GM23248 (cell line): ENCODE data around the gene HDAC9. TPM values are rescaled to one million over a fixed set of nuclear protein-coding genes. Genes with fewer than 3 reads are reported as not detected.

Experiments used
- DNase-seq: peaks from one replicate; pipeline ENCODE4 v3.0.0-alpha.2; 2015
- H2AFZ ChIP-seq: fragments of 200-600 bp; sonication (generic); 2 replicates; pipeline ENCODE4 v1.6.1; 2016; ENCODE audit warnings: antibody characterized with exemption
- H3F3A ChIP-seq: fragments of 200-600 bp; sonication (generic); 2 replicates; pipeline ENCODE4 v1.6.1; 2016; ENCODE audit warnings: mild to moderate bottlenecking, antibody characterized with exemption, mixed run types; ENCODE audit not compliant: insufficient read depth
- H3K27ac ChIP-seq: fragments of 200-600 bp; sonication (generic); 2 replicates; pipeline ENCODE4 v1.5.1; 2016; ENCODE audit warnings: mild to moderate bottlenecking
- H3K27me3 ChIP-seq: fragments of 200-600 bp; sonication (generic); replicated peaks from 2 replicates; pipeline ENCODE4 v1.6.1; 2016; ENCODE audit warnings: mild to moderate bottlenecking; ENCODE audit not compliant: insufficient read depth
- H3K36me3 ChIP-seq: fragments of 200-600 bp; sonication (generic); 2 replicates; pipeline ENCODE4 v1.6.1; 2016; ENCODE audit warnings: low read depth, mild to moderate bottlenecking
- H3K4me1 ChIP-seq: fragments of 200-600 bp; sonication (generic); 2 replicates; pipeline ENCODE4 v1.6.1; 2016; ENCODE audit warnings: mild to moderate bottlenecking; ENCODE audit not compliant: insufficient read depth
- H3K4me2 ChIP-seq: fragments of 200-600 bp; sonication (generic); one replicate; pipeline ENCODE4 v1.6.1; 2016; ENCODE audit warnings: mild to moderate bottlenecking; ENCODE audit not compliant: unreplicated experiment
- H3K4me3 ChIP-seq: fragments of 200-600 bp; sonication (generic); 2 replicates; pipeline ENCODE4 v1.5.1; 2016; ENCODE audit warnings: mild to moderate bottlenecking
- H3K79me2 ChIP-seq: fragments of 200-600 bp; sonication (generic); 2 replicates; pipeline ENCODE4 v1.6.1; 2016; ENCODE audit warnings: mild to moderate bottlenecking; ENCODE audit not compliant: insufficient read depth
- H3K9ac ChIP-seq: fragments of 200-600 bp; sonication (generic); 2 replicates; pipeline ENCODE4 v1.6.1; 2016; ENCODE audit warnings: mild to moderate bottlenecking
- H3K9me2 ChIP-seq: fragments of 200-600 bp; sonication (generic); 2 replicates; pipeline ENCODE4 v1.6.1; 2016; ENCODE audit warnings: mixed run types, mild to moderate bottlenecking, moderate library complexity; ENCODE audit not compliant: insufficient read depth
- H3K9me3 ChIP-seq: fragments of 200-600 bp; sonication (generic); one replicate; pipeline ENCODE4 v1.6.1; 2017; ENCODE audit warnings: low read depth
- H4K20me1 ChIP-seq: fragments of 200-600 bp; sonication (generic); 2 replicates; pipeline ENCODE4 v1.6.0; 2016; ENCODE audit not compliant: insufficient read depth
- EZH2 ChIP-seq: fragments of 200-600 bp; sonication (generic); IDR thresholded peaks from 2 replicates; pipeline ENCODE4 v1.6.1; 2018; ENCODE audit warnings: antibody characterized with exemption, mild to moderate bottlenecking; ENCODE audit not compliant: insufficient read depth, poor library complexity, severe bottlenecking
- EZH2phosphoT487 ChIP-seq: fragments of 200-600 bp; sonication (generic); IDR thresholded peaks from 2 replicates; pipeline ENCODE4 v1.6.1; 2018; ENCODE audit warnings: antibody characterized with exemption, moderate library complexity, mild to moderate bottlenecking, low read depth; ENCODE audit not compliant: insufficient read depth
- WGBS, 2 experiments: methylation state at CpG; one replicate each; pipeline ENCODE4 v1.1.6; 2015 to 2017; ENCODE audit warnings: low lambda C conversion rate in 2 of 2, low coverage in 1 of 2; ENCODE audit errors: missing lambda C conversion rate in 2 of 2; 5-methylcytosine and 5-hydroxymethylcytosine counted together
- in situ Hi-C: fragments of 300-500 bp; cut with MboI; formaldehyde crosslinking; loops from 2 replicates; pipeline ENCODE4 v1.15.0; 2020
- polyA plus RNA-seq: library from polyadenylated mRNA; unstranded; fragments of >200 nt; fragmentation: Nextera tagmentation; extraction: Ambion mirVana; gene quantifications from 2 replicates; pipeline ENCODE4 v1.2.1, GENCODE V29; 2016
- total RNA-seq: library from RNA; depleted of rRNA; stranded (reverse); fragments of >200 nt; shearing (Covaris generic); gene quantifications from 2 replicates; pipeline ENCODE4 v1.2.3, GENCODE V29; 2014

The HDAC9 gene
- total and polyA plus RNA-seq, 2 experiments from 2014 or later, result 1.6 to 2.1 TPM

DNA sequence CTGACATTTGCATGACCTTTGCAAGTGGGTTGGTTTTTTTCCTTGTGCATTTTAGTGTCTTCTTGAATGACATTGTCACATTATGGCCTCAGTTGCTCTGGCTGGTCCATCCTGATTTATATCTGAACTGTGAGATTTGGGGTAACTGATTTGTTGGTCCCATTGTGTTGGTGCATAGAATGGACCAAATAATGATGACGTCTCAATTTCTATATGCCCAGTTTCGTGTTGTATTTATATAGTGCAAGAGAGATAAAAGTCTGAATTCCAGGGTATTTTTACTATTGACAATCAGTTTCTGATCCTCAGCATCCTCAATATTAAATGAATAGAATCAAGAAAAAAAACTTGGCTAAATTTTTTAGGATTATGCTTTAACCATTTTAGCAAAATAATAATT lies 281.8 kb downstream of the HDAC9 start:
- Histone ChIP-seq H3K79me2 (no peaks in the 10 kb centered on the region), H3K9me2 (no peaks in the 10 kb centered on the region), H3K36me3 (no peaks in the 10 kb centered on the region), H3K4me1 (peaks cover 21% of the 10 kb centered on the region), H4K20me1 (no peaks in the 10 kb centered on the region), H2AFZ (no peak overlapping the region), H3F3A (peaks cover 17% of the 10 kb centered on the region; the same call in 1 of the 2 replicates), H3K4me2 (no peak overlapping the region), H3K9me3 (no peaks in the 10 kb centered on the region), H3K27ac (no peak overlapping the region), H3K9ac (no peak overlapping the region), H3K27me3 (no peaks in the 10 kb centered on the region), H3K4me3 (no peak overlapping the region)
- no peak for DNase-seq
- 91 to 99% methylated on average over 2 of the region's 2 CpGs for WGBS, 2 experiments
- TF ChIP-seq EZH2phosphoT487 (no peak), EZH2 (no peak)
- in situ Hi-C loops, result no loop called here

DNA sequence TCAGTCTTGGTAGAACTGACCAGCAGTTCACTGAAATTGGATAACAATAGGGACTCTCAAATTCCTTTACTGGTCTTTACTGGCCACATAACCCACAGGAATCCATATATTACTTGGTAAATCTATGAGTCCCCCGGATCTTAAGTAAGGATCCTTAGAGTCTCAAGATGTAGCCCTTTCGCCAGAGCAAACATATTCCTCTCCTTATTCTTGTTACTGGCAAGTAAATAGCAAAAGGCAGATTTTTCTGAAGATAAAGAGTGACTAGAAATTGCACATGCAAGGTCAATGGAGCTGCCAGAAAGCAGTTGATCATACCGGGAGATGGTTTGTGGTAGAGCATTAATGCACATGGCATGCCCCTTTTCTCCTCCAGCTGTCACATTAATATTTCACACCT lies 283.0 kb downstream of the HDAC9 start:
- peak; percentile 61 for DNase-seq
- TF ChIP-seq EZH2 (no peak), EZH2phosphoT487 (no peak)
- peaks cover 17% of the 10 kb centered on the region for H3K4me1 ChIP-seq
- no peak overlapping the region for H3K4me2 ChIP-seq
- H3K4me3 ChIP-seq, result no peak overlapping the region
- H3K27me3 ChIP-seq, result no peaks in the 10 kb centered on the region
- no peak overlapping the region for H3K9ac ChIP-seq
- no peaks in the 10 kb centered on the region for H3K9me2 ChIP-seq
- H3K9me3 ChIP-seq, result no peaks in the 10 kb centered on the region
- no peak overlapping the region for H2AFZ ChIP-seq
- H3K36me3 ChIP-seq, result no peaks in the 10 kb centered on the region
- in situ Hi-C loops, result no loop called here
- peaks cover 14% of the 10 kb centered on the region; the same call in 1 of the 2 replicates for H3F3A ChIP-seq
- no peaks in the 10 kb centered on the region for H4K20me1 ChIP-seq
- H3K79me2 ChIP-seq, result no peaks in the 10 kb centered on the region
- WGBS, 2 experiments, result 12 to 17% methylated on average over 3 of the region's 3 CpGs
- H3K27ac ChIP-seq, result peak overlapping the region; percentile 6; the same call in 1 of the 2 replicates

DNA sequence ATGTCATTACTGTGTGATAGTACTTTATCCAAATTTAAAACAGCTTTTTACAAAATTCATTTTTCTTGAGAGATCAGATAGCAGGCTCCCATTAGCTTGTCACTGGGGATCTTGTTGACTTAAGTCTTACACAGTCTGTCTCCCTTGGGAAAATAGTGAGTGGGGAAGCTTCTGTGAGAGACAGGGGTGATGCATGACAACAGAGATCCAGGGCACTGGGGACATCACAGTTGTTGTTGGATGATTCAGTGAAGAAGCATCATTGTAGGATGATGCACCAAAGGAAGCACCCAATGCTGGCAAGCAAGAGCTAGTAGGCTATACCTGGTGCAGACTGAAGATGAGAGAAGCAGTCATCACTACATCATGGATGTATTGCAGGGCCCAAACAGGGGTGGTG lies 284.7 kb downstream of the HDAC9 start:
- DNase-seq, result peak; percentile 41
- no peaks in the 10 kb centered on the region for H3K79me2 ChIP-seq
- H3K27ac ChIP-seq, result no peak overlapping the region
- H2AFZ ChIP-seq, result no peak overlapping the region
- no peaks in the 10 kb centered on the region for H3K27me3 ChIP-seq
- H3K9me3 ChIP-seq, result no peaks in the 10 kb centered on the region
- H3F3A ChIP-seq, result peaks cover 14% of the 10 kb centered on the region; the same call in 1 of the 2 replicates
- H3K4me3 ChIP-seq, result no peak overlapping the region
- H3K9me2 ChIP-seq, result no peaks in the 10 kb centered on the region
- H4K20me1 ChIP-seq, result no peaks in the 10 kb centered on the region
- in situ Hi-C loops, result no loop called here
- H3K36me3 ChIP-seq, result no peaks in the 10 kb centered on the region
- no peak overlapping the region for H3K4me2 ChIP-seq
- TF ChIP-seq EZH2phosphoT487, result no peak
- no peak for TF ChIP-seq EZH2
- H3K4me1 ChIP-seq, result peaks cover 17% of the 10 kb centered on the region
- no peak overlapping the region for H3K9ac ChIP-seq

DNA sequence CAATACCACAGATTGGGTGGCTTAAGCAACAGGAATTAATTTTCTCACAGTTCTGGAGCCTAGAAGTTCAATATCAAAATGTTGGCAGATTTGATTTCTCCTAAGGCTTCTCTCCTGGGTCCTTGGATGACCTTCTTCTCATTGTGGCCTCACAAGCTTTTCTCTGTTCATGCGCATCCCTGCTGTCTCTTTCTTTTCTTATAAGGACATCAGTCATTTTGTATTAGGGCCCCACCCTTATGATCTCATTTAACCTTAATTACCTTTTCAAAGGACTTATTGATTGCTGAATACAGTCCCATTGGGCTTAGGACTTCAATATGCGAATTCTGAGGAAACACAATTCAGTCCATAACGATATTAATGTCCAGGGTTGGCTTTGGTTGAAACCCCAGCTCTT lies 285.4 kb downstream of the HDAC9 start:
- no peaks in the 10 kb centered on the region for H3K9me3 ChIP-seq
- no peaks in the 10 kb centered on the region for H3K79me2 ChIP-seq
- no peaks in the 10 kb centered on the region for H3K27me3 ChIP-seq
- no peak overlapping the region for H2AFZ ChIP-seq
- WGBS, 2 experiments, result 94 to 96% methylated on average over 3 of the region's 3 CpGs
- no peak overlapping the region for H3K4me3 ChIP-seq
- no peaks in the 10 kb centered on the region for H3K36me3 ChIP-seq
- TF ChIP-seq EZH2 (no peak), EZH2phosphoT487 (no peak)
- H3K9me2 ChIP-seq, result no peaks in the 10 kb centered on the region
- in situ Hi-C loops, result no loop called here
- H3K4me2 ChIP-seq, result no peak overlapping the region
- no peaks in the 10 kb centered on the region for H4K20me1 ChIP-seq
- H3K9ac ChIP-seq, result no peak overlapping the region
- H3K27ac ChIP-seq, result no peak overlapping the region
- H3F3A ChIP-seq, result peaks cover 14% of the 10 kb centered on the region; the same call in 1 of the 2 replicates
- no peak for DNase-seq
- peaks cover 17% of the 10 kb centered on the region for H3K4me1 ChIP-seq

DNA sequence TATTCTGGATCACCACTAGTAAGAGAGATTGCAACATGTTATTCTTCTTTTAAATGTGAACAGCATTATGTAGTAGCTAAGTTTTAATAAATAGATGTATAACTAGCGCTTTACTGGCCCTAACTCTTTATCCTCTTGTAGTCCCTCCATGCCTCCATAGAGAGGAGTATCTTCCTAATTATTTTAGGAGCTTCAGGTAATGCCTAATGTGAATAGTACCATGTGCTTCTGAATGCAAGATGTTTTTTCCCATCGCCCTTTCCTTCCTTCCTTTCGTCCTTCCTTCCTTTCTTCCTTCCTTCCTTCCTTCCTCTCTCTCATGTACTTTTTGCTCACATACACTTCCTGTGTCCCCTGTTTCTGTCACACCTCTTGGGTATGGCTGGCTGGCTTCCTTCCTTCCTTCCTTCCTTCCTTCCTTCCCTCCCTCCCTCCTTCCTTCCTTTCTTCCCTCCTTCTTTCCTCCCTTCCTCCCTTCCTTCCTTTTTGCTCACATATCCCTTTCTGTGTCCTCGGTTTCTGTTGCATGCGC lies 290.7 kb downstream of the HDAC9 start:
- 96 to 98% methylated on average over 4 to 5 of the region's 5 CpGs for WGBS, 2 experiments
- DNase-seq, result no peak
- Histone ChIP-seq H3K27me3 (no peaks in the 10 kb centered on the region), H2AFZ (no peak overlapping the region), H3K4me3 (no peak overlapping the region), H3K79me2 (no peaks in the 10 kb centered on the region), H3K9ac (no peak overlapping the region), H3F3A (no peaks in the 10 kb centered on the region), H3K4me1 (no peaks in the 10 kb centered on the region), H3K9me2 (no peaks in the 10 kb centered on the region), H3K36me3 (no peaks in the 10 kb centered on the region), H3K4me2 (no peak overlapping the region), H4K20me1 (no peaks in the 10 kb centered on the region), H3K9me3 (no peaks in the 10 kb centered on the region), H3K27ac (no peak overlapping the region)
- no peak for TF ChIP-seq EZH2
- TF ChIP-seq EZH2phosphoT487, result no peak
- in situ Hi-C loops, result no loop called here
